ENCODE data around the gene RAVER2.

The RAVER2 gene

GRCh38 chr1:64846573-64847430 lies 101.9 kb downstream of the RAVER2 start:
- Histone ChIP-seq H3K4me3 (ENCODE audit: low read length in 2 of 2) (no peak overlapping the region), H3K4me1 (ENCODE audit: control insufficient read depth, insufficient read depth, low read length) (peaks cover 4% of the 10 kb centered on the region)

GRCh38 chr1:64847666-64848065 lies 102.8 kb downstream of the RAVER2 start:
- H3K9ac ChIP-seq (ENCODE audit: low read length in 2 of 2): no peak overlapping the region
- no peaks in the 10 kb centered on the region for H3K27me3 ChIP-seq (ENCODE audit: control insufficient read depth in 1 of 2, insufficient read depth in 2 of 2, low read length in 2 of 2)
- H3K4me3 ChIP-seq (ENCODE audit: low read length in 2 of 2): no peak overlapping the region
- no peaks in the 10 kb centered on the region for H3K9me3 ChIP-seq (ENCODE audit: control insufficient read depth in 2 of 2, low read length in 2 of 2)
- peaks cover 47 to 66% of the 10 kb centered on the region in 2 donors for H3K36me3 ChIP-seq (ENCODE audit: control insufficient read depth in 2 of 2, insufficient read depth in 2 of 2, low read length in 2 of 2)
- peaks cover 4% of the 10 kb centered on the region for H3K4me1 ChIP-seq (ENCODE audit: control insufficient read depth, insufficient read depth, low read length)
- no peak overlapping the region for H3K27ac ChIP-seq (ENCODE audit: low read length)

More at GRCh38 chr1:64846573-64847430, 101.9 kb downstream of the RAVER2 start:
- Histone ChIP-seq H3K27ac (ENCODE audit: low read length) (no peak overlapping the region), H3K9ac (ENCODE audit: low read length in 2 of 2) (no peak overlapping the region), H3K9me3 (ENCODE audit: control insufficient read depth in 2 of 2, low read length in 2 of 2) (no peaks in the 10 kb centered on the region), H3K36me3 (ENCODE audit: control insufficient read depth in 2 of 2, insufficient read depth in 2 of 2, low read length in 2 of 2) (peaks cover 47 to 66% of the 10 kb centered on the region in 2 donors), H3K27me3 (ENCODE audit: control insufficient read depth in 1 of 2, insufficient read depth in 2 of 2, low read length in 2 of 2) (no peaks in the 10 kb centered on the region)

DNA sequence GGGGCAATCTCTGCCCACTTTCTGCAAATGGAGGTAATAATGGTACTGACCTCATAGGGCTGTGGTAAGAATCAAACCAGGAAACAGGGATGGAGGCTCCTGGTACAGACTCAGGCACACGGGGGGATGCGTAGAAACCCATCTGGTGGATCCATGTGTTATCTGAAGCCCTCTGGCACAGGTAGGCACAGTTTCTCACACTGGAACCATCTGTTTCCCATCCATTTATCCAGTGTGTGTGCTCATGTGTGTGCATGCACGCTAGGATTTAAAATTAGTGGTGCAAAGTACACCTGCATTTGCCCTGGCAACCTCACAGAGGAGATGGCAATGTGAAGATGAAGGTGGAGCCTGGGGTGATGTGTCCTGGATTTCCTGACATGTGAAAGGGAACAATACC lies 103.3 kb downstream of the RAVER2 start:
- Histone ChIP-seq H3K27me3 (ENCODE audit: control insufficient read depth in 1 of 2, insufficient read depth in 2 of 2, low read length in 2 of 2) (no peaks in the 10 kb centered on the region), H3K9ac (ENCODE audit: low read length in 2 of 2) (no peak overlapping the region), H3K9me3 (ENCODE audit: control insufficient read depth in 2 of 2, low read length in 2 of 2) (no peaks in the 10 kb centered on the region), H3K27ac (ENCODE audit: low read length) (no peak overlapping the region), H3K4me3 (ENCODE audit: low read length in 2 of 2) (no peak overlapping the region), H3K4me1 (ENCODE audit: control insufficient read depth, insufficient read depth, low read length) (peaks cover 4% of the 10 kb centered on the region), H3K36me3 (ENCODE audit: control insufficient read depth in 2 of 2, insufficient read depth in 2 of 2, low read length in 2 of 2) (peaks cover 47 to 64% of the 10 kb centered on the region in 2 donors)

GRCh38 chr1:64848803-64849202 lies 103.9 kb downstream of the RAVER2 start:
- no peaks in the 10 kb centered on the region for H3K27me3 ChIP-seq (ENCODE audit: control insufficient read depth in 1 of 2, insufficient read depth in 2 of 2, low read length in 2 of 2)
- H3K4me3 ChIP-seq (ENCODE audit: low read length in 2 of 2): no peak overlapping the region
- peaks cover 4% of the 10 kb centered on the region for H3K4me1 ChIP-seq (ENCODE audit: control insufficient read depth, insufficient read depth, low read length)
- H3K9ac ChIP-seq (ENCODE audit: low read length in 2 of 2): no peak overlapping the region
- H3K36me3 ChIP-seq (ENCODE audit: control insufficient read depth in 2 of 2, insufficient read depth in 2 of 2, low read length in 2 of 2): peaks cover 49 to 63% of the 10 kb centered on the region in 2 donors
- no peak overlapping the region for H3K27ac ChIP-seq (ENCODE audit: low read length)
- H3K9me3 ChIP-seq (ENCODE audit: control insufficient read depth in 2 of 2, low read length in 2 of 2): no peaks in the 10 kb centered on the region

GRCh38 chr1:64849942-64850341 lies 105.1 kb downstream of the RAVER2 start:
- H3K27ac ChIP-seq (ENCODE audit: low read length): no peak overlapping the region
- peaks cover 48 to 64% of the 10 kb centered on the region in 2 donors for H3K36me3 ChIP-seq (ENCODE audit: control insufficient read depth in 2 of 2, insufficient read depth in 2 of 2, low read length in 2 of 2)
- no peaks in the 10 kb centered on the region for H3K9me3 ChIP-seq (ENCODE audit: control insufficient read depth in 2 of 2, low read length in 2 of 2)
- no peaks in the 10 kb centered on the region for H3K27me3 ChIP-seq (ENCODE audit: control insufficient read depth in 1 of 2, insufficient read depth in 2 of 2, low read length in 2 of 2)
- peaks cover 4% of the 10 kb centered on the region for H3K4me1 ChIP-seq (ENCODE audit: control insufficient read depth, insufficient read depth, low read length)
- no peak overlapping the region for H3K9ac ChIP-seq (ENCODE audit: low read length in 2 of 2)
- H3K4me3 ChIP-seq (ENCODE audit: low read length in 2 of 2): no peak overlapping the region

DNA sequence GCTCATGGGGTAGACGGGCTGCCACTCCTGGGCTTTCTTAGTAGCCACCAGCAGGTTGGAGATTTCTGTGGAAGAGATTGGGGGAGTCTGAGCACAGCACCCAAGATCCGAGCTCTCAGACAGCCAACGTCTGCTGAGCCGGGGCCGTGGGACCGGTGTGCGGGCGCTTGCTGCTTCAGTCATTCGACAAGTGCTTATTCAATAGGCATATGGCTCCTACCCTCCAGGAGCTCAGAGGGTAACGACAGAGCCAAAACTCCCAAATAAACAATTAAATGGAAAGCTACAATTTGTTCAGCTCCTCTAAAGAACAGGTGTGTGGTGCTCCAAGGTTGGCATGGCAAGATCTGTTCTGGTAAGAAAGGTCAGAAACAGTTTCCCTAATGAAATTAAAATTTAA lies 106.0 kb downstream of the RAVER2 start:
- Histone ChIP-seq H3K9ac (ENCODE audit: low read length in 2 of 2) (no peak overlapping the region), H3K36me3 (ENCODE audit: control insufficient read depth in 2 of 2, insufficient read depth in 2 of 2, low read length in 2 of 2) (peaks cover 47 to 62% of the 10 kb centered on the region in 2 donors), H3K9me3 (ENCODE audit: control insufficient read depth in 2 of 2, low read length in 2 of 2) (no peaks in the 10 kb centered on the region), H3K27ac (ENCODE audit: low read length) (no peak overlapping the region), H3K27me3 (ENCODE audit: control insufficient read depth in 1 of 2, insufficient read depth in 2 of 2, low read length in 2 of 2) (no peaks in the 10 kb centered on the region), H3K4me1 (ENCODE audit: control insufficient read depth, insufficient read depth, low read length) (peaks cover 4% of the 10 kb centered on the region), H3K4me3 (ENCODE audit: low read length in 2 of 2) (no peak overlapping the region)

GRCh38 chr1:64851664-64852063 lies 106.8 kb downstream of the RAVER2 start:
- Histone ChIP-seq H3K36me3 (ENCODE audit: control insufficient read depth in 2 of 2, insufficient read depth in 2 of 2, low read length in 2 of 2) (peaks cover 41 to 56% of the 10 kb centered on the region in 2 donors), H3K9me3 (ENCODE audit: control insufficient read depth in 2 of 2, low read length in 2 of 2) (no peaks in the 10 kb centered on the region), H3K27me3 (ENCODE audit: control insufficient read depth in 1 of 2, insufficient read depth in 2 of 2, low read length in 2 of 2) (no peaks in the 10 kb centered on the region), H3K9ac (ENCODE audit: low read length in 2 of 2) (no peak overlapping the region), H3K4me3 (ENCODE audit: low read length in 2 of 2) (no peak overlapping the region), H3K4me1 (ENCODE audit: control insufficient read depth, insufficient read depth, low read length) (peaks cover 7% of the 10 kb centered on the region), H3K27ac (ENCODE audit: low read length) (no peak overlapping the region)

- Histone ChIP-seq H3K4me3 (ENCODE audit: low read length in 2 of 2) (no peak overlapping the region), H3K9ac (ENCODE audit: low read length in 2 of 2) (no peak overlapping the region), H3K4me1 (ENCODE audit: control insufficient read depth, insufficient read depth, low read length) (peaks cover 6% of the 10 kb centered on the region), H3K36me3 (ENCODE audit: control insufficient read depth in 2 of 2, insufficient read depth in 2 of 2, low read length in 2 of 2) (peaks cover 45 to 57% of the 10 kb centered on the region in 2 donors), H3K9me3 (ENCODE audit: control insufficient read depth in 2 of 2, low read length in 2 of 2) (no peaks in the 10 kb centered on the region), H3K27me3 (ENCODE audit: control insufficient read depth in 1 of 2, insufficient read depth in 2 of 2, low read length in 2 of 2) (no peaks in the 10 kb centered on the region), H3K27ac (ENCODE audit: low read length) (no peak overlapping the region)
These were observed 109.8 kb downstream of the RAVER2 start for GRCh38 chr1:64854674-64855073.

GRCh38 chr1:64855557-64855956 lies 110.7 kb downstream of the RAVER2 start:
- Histone ChIP-seq H3K27ac (ENCODE audit: low read length) (no peak overlapping the region), H3K36me3 (ENCODE audit: control insufficient read depth in 2 of 2, insufficient read depth in 2 of 2, low read length in 2 of 2) (peaks cover 41 to 53% of the 10 kb centered on the region in 2 donors), H3K27me3 (ENCODE audit: control insufficient read depth in 1 of 2, insufficient read depth in 2 of 2, low read length in 2 of 2) (no peaks in the 10 kb centered on the region), H3K9ac (ENCODE audit: low read length in 2 of 2) (no peak overlapping the region), H3K4me1 (ENCODE audit: control insufficient read depth, insufficient read depth, low read length) (peaks cover 6% of the 10 kb centered on the region), H3K4me3 (ENCODE audit: low read length in 2 of 2) (no peak overlapping the region), H3K9me3 (ENCODE audit: control insufficient read depth in 2 of 2, low read length in 2 of 2) (no peaks in the 10 kb centered on the region)

- peak overlapping the region in 1 of 2 donors; percentile 5 for H3K9ac ChIP-seq (ENCODE audit: low read length in 2 of 2)
- H3K9me3 ChIP-seq (ENCODE audit: control insufficient read depth in 2 of 2, low read length in 2 of 2): no peaks in the 10 kb centered on the region
- no peak overlapping the region for H3K4me3 ChIP-seq (ENCODE audit: low read length in 2 of 2)
- H3K27me3 ChIP-seq (ENCODE audit: control insufficient read depth in 1 of 2, insufficient read depth in 2 of 2, low read length in 2 of 2): no peaks in the 10 kb centered on the region
- peaks cover 6% of the 10 kb centered on the region for H3K4me1 ChIP-seq (ENCODE audit: control insufficient read depth, insufficient read depth, low read length)
- H3K36me3 ChIP-seq (ENCODE audit: control insufficient read depth in 2 of 2, insufficient read depth in 2 of 2, low read length in 2 of 2): peaks cover 40 to 52% of the 10 kb centered on the region in 2 donors
- peak overlapping the region; percentile 58 for H3K27ac ChIP-seq (ENCODE audit: low read length)
These were observed 111.7 kb downstream of the RAVER2 start for GRCh38 chr1:64856553-64856952.

DNA sequence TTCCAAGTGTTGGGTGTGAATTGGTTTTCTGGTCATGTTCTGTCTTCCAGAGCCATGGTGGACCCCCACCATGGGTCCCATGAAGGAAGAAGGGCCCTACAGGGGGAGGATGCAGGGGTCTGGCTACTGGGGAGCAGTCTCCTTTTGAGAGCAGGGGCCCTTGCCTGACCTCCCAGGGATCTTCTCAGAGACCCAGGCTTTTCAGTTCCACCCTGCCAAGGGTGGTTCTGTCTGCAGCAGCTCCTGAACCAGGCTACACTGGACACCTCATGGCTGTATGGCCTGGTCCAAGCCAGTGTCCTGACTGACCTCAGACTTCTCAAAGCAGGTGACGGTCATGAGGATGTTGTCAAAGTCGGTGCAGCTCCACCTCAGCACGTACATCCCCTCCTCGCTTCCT lies 112.5 kb downstream of the RAVER2 start:
- Histone ChIP-seq H3K4me3 (ENCODE audit: low read length in 2 of 2) (no peak overlapping the region), H3K27ac (ENCODE audit: low read length) (peak overlapping the region; percentile 58), H3K27me3 (ENCODE audit: control insufficient read depth in 1 of 2, insufficient read depth in 2 of 2, low read length in 2 of 2) (no peaks in the 10 kb centered on the region), H3K36me3 (ENCODE audit: control insufficient read depth in 2 of 2, insufficient read depth in 2 of 2, low read length in 2 of 2) (peaks cover 40 to 55% of the 10 kb centered on the region in 2 donors), H3K9me3 (ENCODE audit: control insufficient read depth in 2 of 2, low read length in 2 of 2) (no peaks in the 10 kb centered on the region), H3K9ac (ENCODE audit: low read length in 2 of 2) (no peak overlapping the region), H3K4me1 (ENCODE audit: control insufficient read depth, insufficient read depth, low read length) (peaks cover 6% of the 10 kb centered on the region)
